Suprapubic skin (tissue), 4 donors: Measurements from ENCODE around the gene KCNH8. TPM values are rescaled to one million over a fixed set of nuclear protein-coding genes. Genes with fewer than 3 reads are reported as not detected.

Experiments used
- DNase-seq, 2 donors: peaks; one replicate each; pipeline ENCODE4 v3.0.0-alpha.2; 2019; ENCODE audit warnings: low spot score in 2 of 2
- H3K27ac ChIP-seq: fragments of 200-600 bp; sonication (generic); one replicate; pipeline ENCODE4 v1.5.1; 2019
- H3K27me3 ChIP-seq: fragments of 200-600 bp; sonication (generic); one replicate; pipeline ENCODE4 v1.5.1; 2019
- H3K36me3 ChIP-seq: fragments of 200-600 bp; sonication (generic); one replicate; pipeline ENCODE4 v1.5.1; 2019
- H3K4me1 ChIP-seq: fragments of 200-600 bp; sonication (generic); one replicate; pipeline ENCODE4 v1.5.1; 2019
- H3K4me3 ChIP-seq: fragments of 200-600 bp; sonication (generic); one replicate; pipeline ENCODE4 v1.5.1; 2019; ENCODE audit warnings: mild to moderate bottlenecking
- H3K9me3 ChIP-seq: fragments of 200-600 bp; sonication (generic); one replicate; pipeline ENCODE4 v1.5.1; 2019
- CTCF ChIP-seq, 2 donors: fragments of 200-600 bp in 1 of 2; fragments of 450-650 bp in 1 of 2; sonication (generic) in 1 of 2; IDR thresholded peaks; one replicate each; pipeline ENCODE4 v1.5.1; 2016 to 2019; ENCODE audit warnings: antibody characterized with exemption in 2 of 2, mild to moderate bottlenecking in 1 of 2, moderate library complexity in 1 of 2
- EP300 ChIP-seq: sonication (generic); formaldehyde crosslinking; IDR thresholded peaks from one replicate; pipeline ENCODE4 v1.6.1; 2017; ENCODE audit warnings: antibody characterized with exemption
- POLR2A ChIP-seq, 2 donors: fragments of 450-650 bp; IDR thresholded peaks; one replicate each; pipeline ENCODE4 v1.6.1; 2017; ENCODE audit warnings: antibody characterized with exemption in 2 of 2, mild to moderate bottlenecking in 2 of 2, moderate library complexity in 2 of 2
- POLR2AphosphoS5 ChIP-seq, 3 donors: sonication (generic); formaldehyde crosslinking; IDR thresholded peaks; one replicate each; pipeline ENCODE4 v1.6.1; 2017; ENCODE audit warnings: antibody characterized with exemption in 3 of 3
- WGBS: methylation state at CpG from one replicate; pipeline ENCODE4 v1.1.5; 2018; 5-methylcytosine and 5-hydroxymethylcytosine counted together
- total RNA-seq, 4 donors: library from RNA; depleted of rRNA; stranded (reverse); fragments of >200 nt; gene quantifications; one replicate each; pipeline ENCODE4 v1.1.0, GENCODE V29; 2016

The KCNH8 gene
- total RNA-seq, 4 donors from 2014 or later = 0.40 to 1.6 (median 0.58) TPM

- H3K36me3 ChIP-seq = no peaks in the 10 kb centered on the region
- H3K27ac ChIP-seq = no peak overlapping the region
- H3K4me3 ChIP-seq = no peak overlapping the region
- H3K9me3 ChIP-seq = no peaks in the 10 kb centered on the region
- peaks cover 8% of the 10 kb centered on the region for H3K27me3 ChIP-seq
- H3K4me1 ChIP-seq = peaks cover 30% of the 10 kb centered on the region
- no peak for DNase-seq
- WGBS = 93% methylated on average over 1 of the region's 1 CpG
- TF ChIP-seq EP300 (no peak), POLR2AphosphoS5 (IDR thresholded peaks at IDR 0.05) (no peak), CTCF (IDR thresholded peaks at IDR 0.05) (no peak), POLR2A (IDR thresholded peaks at IDR 0.05) (no peak)
Observed at GRCh38 chr3:19151171-19151570, 2.9 kb downstream of the KCNH8 start.

- Histone ChIP-seq H3K9me3 (no peaks in the 10 kb centered on the region), H3K27ac (no peak overlapping the region), H3K36me3 (no peaks in the 10 kb centered on the region), H3K4me1 (no peaks in the 10 kb centered on the region), H3K27me3 (peaks cover 3% of the 10 kb centered on the region), H3K4me3 (no peak overlapping the region)
- no peak for DNase-seq
- whole genome bisulfite sequencing = 68% methylated on average over 3 of the region's 3 CpGs
- TF ChIP-seq POLR2AphosphoS5 (IDR thresholded peaks at IDR 0.05) (no peak), CTCF (IDR thresholded peaks at IDR 0.05) (no peak), EP300 (no peak), POLR2A (IDR thresholded peaks at IDR 0.05) (no peak)
Observed at GRCh38 chr3:19154693-19155250, 6.5 kb downstream of the KCNH8 start.

- Histone ChIP-seq H3K36me3 (no peaks in the 10 kb centered on the region), H3K9me3 (no peaks in the 10 kb centered on the region), H3K4me1 (no peaks in the 10 kb centered on the region), H3K27ac (no peak overlapping the region), H3K27me3 (peaks cover 3% of the 10 kb centered on the region), H3K4me3 (no peak overlapping the region)
- whole genome bisulfite sequencing = 65% methylated on average over 2 of the region's 2 CpGs
- DNase-seq = no peak
- TF ChIP-seq EP300 (no peak), CTCF (IDR thresholded peaks at IDR 0.05) (no peak)
Observed at GRCh38 chr3:19155375-19155774, 7.1 kb downstream of the KCNH8 start.

GRCh38 chr3:19159966-19160635 is 11.8 kb downstream of the KCNH8 start:
- no peaks in the 10 kb centered on the region for H3K36me3 ChIP-seq
- no peak for DNase-seq
- WGBS = 80% methylated on average over 2 of the region's 2 CpGs
- H3K27ac ChIP-seq = no peak overlapping the region
- H3K9me3 ChIP-seq = no peaks in the 10 kb centered on the region
- no peak overlapping the region for H3K4me3 ChIP-seq
- no peaks in the 10 kb centered on the region for H3K27me3 ChIP-seq
- no peak for TF ChIP-seq POLR2AphosphoS5 (IDR thresholded peaks at IDR 0.05)
- TF ChIP-seq EP300 = no peak
- TF ChIP-seq POLR2A (IDR thresholded peaks at IDR 0.05) = no peak
- no peak for TF ChIP-seq CTCF (IDR thresholded peaks at IDR 0.05)
- no peaks in the 10 kb centered on the region for H3K4me1 ChIP-seq

GRCh38 chr3:19165654-19166053 is 17.3 kb downstream of the KCNH8 start:
- no peak overlapping the region for H3K4me3 ChIP-seq
- no peak overlapping the region for H3K27ac ChIP-seq
- no peak for DNase-seq
- WGBS = 56% methylated on average over 2 of the region's 2 CpGs
- no peaks in the 10 kb centered on the region for H3K4me1 ChIP-seq
- no peaks in the 10 kb centered on the region for H3K36me3 ChIP-seq
- no peaks in the 10 kb centered on the region for H3K27me3 ChIP-seq
- no peaks in the 10 kb centered on the region for H3K9me3 ChIP-seq
- TF ChIP-seq POLR2AphosphoS5 (IDR thresholded peaks at IDR 0.05) = no peak
- TF ChIP-seq EP300 = no peak
